GM18517 (cell line): Measurements from ENCODE around the gene LTBP1.

Source experiments
- ATAC-seq: cut with Tn5 transposase; IDR thresholded peaks from one replicate; pipeline ENCODE4 v1.9.1; 2021; ENCODE audit warnings: mild to moderate bottlenecking, moderate library complexity; ENCODE audit not compliant: unreplicated experiment

LTBP1 gene

GRCh38 chr2:33181466-33181865 is 234.7 kb downstream of the LTBP1 start:
- no peak for ATAC-seq

GRCh38 chr2:33184041-33184440 is 237.3 kb downstream of the LTBP1 start:
- no peak for ATAC-seq

DNA sequence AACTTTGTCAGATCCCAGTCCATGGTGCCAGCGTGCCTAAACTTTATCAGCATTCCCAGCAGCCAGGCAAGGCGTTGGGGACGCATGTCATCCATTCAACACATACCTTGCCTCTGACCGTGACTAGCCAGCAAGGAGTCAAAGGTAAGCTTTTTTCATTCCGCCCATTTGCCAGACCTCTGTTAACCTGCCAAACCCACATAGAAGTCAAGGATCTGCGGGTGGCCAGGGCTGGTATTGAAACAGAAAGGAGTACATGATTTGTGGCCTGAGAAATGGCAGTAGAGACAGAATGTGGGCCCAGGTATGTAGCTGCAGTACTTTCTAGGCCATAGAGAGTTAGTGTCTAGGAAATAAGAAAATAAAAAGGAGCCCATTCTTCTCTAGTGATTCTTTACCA is 240.2 kb downstream of the LTBP1 start:
- ATAC-seq, result no peak

DNA sequence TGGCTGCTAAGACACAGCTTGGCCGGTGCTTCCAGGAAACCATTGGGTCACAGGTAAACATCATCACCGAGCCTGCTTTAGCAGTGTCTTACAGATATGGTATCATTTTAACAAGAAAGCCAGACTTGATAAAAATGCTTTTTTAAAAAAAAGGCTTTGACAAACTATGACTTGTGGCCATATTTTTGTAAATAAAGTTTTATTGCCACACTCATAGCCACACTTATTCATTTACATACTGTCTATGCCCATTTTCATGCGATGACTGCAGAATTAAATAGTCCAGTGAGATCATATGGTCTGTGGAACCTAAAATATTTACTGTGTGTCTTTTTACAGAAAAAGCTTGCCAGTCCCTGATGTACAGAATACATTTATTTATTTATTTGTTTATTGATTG is 242.0 kb downstream of the LTBP1 start:
- no peak for ATAC-seq

DNA sequence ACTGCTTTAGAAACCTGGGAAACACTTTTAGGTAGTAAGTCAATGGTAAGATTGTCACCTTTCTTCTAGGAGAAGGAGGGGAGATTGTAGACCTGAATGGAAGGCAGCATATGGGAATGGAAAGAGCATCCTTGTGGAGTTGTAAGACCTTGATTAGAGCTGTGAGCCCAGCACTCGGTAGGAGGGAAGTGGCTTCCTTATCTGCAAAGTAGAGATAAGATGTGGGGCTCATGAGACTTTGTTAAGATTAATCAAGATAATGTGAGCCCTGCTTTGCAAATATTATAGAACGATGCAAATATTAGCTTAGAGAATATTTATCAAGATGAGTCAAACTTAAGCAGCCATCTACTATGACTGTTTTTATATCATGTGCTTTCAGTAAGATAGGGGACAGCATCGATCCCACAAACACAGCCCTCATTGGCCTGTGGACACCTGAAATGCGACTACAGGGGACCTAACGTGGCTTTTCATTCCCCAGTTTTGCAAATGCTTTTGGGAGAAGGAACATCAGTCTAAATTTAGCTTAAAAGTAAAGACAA is 243.7 kb downstream of the LTBP1 start:
- no peak for ATAC-seq

GRCh38 chr2:33195891-33196290 is 249.1 kb downstream of the LTBP1 start:
- ATAC-seq, result no peak

- no peak for ATAC-seq
Observed at GRCh38 chr2:33196700-33197099, 249.9 kb downstream of the LTBP1 start.

DNA sequence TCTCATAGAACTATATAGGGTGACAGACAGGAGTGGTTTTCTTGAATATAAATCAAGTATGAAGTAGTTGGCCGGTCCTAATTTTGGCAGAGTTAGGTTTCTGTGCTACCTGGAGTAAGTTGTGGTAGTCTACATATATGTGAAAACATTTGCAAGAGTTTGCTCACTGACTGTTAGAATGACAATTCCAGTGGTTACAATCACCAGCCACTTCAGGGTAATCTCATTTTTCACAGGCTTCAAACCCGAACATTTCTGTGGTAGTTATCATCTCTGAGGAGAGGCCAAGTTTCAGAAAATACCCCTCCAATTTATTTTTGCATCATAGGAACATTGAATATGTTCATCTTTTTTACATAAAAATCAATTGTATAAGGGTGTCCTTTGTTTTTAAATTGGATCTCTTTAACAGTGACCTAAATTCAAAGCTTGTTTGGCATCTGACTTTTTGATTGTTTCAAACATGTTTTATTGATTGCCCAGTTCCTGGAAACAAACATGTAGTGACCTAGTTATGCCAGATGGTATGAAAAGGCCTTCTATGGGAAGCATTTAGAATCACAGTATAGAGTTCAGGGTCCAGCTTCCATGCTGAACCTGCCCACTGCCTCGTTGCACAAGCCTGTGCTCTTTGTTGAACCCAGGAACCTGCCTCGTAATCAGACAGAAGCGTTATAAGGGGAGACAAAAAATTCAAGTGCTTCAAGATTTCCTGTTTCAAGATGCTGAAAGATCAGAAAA is 250.6 kb downstream of the LTBP1 start:
- no peak for ATAC-seq

GRCh38 chr2:33202641-33203522 is 256.1 kb downstream of the LTBP1 start:
- ATAC-seq, result no peak

DNA sequence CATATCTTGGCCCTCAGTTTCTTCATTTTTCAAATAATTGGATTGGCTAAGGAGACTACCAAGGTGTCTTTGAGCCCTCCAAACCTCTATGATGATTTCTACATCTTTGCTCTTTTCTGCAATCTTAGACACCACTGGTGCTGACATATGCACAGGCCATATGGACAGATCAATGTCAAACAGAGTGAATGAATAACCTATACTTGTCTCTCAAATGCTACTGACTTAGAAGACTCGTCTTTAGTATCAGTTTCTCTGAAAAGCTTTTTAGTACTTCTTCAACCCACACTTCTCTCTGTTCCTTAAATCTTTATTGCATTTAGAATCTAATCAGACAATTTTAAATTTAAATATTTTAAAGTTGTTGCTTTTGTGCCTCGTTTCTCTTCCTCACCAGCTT is 258.2 kb downstream of the LTBP1 start:
- peak; percentile 72 for ATAC-seq

DNA sequence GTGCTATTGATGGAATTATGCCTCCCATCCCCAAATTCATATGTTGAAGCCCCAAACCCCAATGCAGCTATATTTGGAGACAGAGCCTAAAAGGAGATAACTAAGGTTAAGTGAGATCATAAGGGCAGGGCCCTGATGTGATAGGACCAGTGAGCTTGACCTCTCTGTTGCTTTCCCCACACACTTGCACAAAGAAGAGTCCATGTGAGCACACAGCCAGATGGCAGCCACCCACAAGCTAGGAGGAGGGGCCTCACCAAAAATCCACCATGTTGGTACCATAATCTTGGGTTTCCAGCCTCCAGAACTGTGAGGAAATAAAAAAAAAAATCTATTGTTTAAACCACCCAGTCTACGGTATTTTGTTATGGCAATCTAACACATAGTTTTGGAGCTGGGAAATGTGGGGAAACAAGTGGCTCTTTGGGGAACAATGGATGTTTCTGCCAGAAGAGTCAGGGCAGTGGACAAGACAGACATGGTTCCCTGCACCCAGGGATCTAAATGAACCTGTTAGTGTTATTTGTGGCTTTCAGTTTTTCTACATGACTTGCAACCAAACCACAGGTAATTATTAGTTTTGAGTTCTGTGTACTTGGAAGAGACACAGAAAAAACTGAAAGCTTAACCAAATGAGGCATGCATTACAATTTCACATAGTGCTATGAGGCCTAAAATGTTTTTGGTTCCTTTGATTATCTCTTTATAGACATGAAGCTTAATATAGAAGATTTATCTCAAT is 259.1 kb downstream of the LTBP1 start:
- peak; percentile 92 for ATAC-seq

DNA sequence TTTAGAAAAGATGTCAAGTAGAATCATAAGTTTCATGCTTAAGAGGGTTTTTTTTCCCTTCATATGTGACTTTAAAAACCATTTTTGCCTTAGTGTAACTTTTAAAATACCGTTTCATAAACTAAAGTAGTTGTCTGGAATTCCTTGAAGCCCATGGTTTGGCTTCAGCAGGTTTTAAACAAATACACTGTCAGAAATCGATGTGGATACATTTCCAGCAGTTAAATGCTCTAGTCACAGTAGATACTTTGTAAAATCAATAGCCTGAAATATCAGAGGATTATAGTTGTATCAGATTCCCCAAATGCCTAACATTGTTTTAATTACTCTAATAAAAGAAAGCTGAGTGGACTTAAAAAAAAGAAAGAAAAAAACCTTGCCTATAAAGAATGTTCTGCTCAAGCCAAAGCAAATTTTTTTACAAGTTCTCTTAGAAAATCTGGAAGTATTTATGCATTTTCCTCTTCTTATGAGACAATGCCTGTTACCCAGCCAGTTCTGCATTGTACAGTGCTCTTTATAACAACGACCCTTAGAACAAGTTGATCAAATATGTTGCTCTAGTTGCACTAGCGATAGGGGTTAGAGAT is 260.5 kb downstream of the LTBP1 start:
- ATAC-seq, result no peak

- ATAC-seq, result no peak
Observed at GRCh38 chr2:33208400-33208799, 261.6 kb downstream of the LTBP1 start.

DNA sequence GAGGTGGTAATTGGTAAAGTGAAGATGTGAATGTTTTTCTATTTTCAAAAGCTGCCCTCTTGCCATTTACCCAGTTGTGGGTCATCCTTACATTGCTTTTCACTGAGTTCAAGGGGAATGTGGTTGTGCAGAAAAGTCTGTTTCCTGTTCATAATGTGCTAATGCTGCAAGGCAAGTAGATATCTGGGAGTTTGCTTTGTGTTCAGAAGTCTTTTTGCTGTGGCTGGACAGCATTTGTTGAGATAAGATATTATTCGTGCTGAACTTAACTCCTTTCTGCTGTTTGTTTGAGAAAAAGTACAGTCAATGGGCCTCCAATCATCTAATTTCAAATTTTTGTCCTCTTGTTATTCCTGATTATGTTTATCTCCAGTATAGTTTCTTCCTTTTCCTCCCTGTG is 263.2 kb downstream of the LTBP1 start:
- ATAC-seq, result no peak

DNA sequence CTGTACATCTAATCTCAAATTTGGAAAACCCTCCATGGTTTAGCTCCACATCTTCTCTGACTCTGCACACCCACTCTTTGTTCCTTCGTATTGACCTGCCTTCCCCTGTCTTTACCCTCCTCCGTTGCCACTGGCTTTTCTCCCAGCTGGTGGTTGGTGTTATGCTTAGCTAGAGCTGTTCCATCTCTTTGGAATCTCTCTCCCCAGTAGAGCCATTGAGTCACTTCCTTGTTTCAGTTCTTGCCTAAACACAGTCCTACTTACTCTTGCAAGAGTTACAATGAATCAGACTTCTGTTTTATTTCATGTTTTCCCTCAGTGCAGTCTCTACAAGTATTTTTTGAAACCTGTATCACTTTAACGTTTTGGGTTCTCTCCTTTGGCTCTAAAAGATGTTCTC is 263.9 kb downstream of the LTBP1 start:
- ATAC-seq, result no peak

GRCh38 chr2:33212151-33212550 is 265.4 kb downstream of the LTBP1 start:
- ATAC-seq, result no peak

DNA sequence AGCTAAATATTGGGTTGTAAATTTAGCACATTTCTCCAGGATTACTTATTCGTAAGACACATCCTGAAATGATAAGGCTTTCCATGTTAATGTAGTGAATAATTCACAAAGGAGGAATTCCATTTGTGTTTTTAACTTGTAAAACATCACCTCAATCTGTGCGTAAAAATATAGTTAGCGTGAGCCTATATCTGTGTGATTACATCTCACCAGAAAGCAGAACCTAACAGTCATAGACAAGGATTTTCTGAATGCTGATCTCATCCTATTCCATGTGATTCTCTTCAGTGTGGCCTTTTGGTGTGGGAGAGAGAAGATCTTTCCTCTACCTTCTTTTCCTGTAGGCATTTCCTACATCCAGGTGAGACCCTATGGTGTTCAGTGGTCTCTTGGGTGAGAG is 266.5 kb downstream of the LTBP1 start:
- no peak for ATAC-seq

DNA sequence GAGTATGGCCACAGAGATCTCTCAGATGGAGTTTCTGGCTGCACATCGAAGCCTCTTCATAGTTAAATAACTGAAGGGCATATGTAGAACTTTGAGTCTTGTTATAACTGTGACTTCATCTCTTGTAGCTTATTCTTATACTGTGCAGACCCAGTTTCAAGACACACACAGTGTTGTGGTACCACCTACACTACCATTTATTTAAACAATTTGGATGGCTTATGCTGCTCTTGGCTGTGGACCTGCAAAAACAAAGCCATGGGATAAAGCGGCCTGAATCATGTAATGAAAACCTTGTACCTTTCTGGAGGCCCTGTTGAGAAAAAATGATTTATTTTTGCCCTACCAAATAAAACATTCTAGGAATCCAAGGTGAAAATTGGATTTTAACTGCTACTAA is 266.9 kb downstream of the LTBP1 start:
- no peak for ATAC-seq

GRCh38 chr2:33214436-33214835 is 267.7 kb downstream of the LTBP1 start:
- ATAC-seq, result no peak

DNA sequence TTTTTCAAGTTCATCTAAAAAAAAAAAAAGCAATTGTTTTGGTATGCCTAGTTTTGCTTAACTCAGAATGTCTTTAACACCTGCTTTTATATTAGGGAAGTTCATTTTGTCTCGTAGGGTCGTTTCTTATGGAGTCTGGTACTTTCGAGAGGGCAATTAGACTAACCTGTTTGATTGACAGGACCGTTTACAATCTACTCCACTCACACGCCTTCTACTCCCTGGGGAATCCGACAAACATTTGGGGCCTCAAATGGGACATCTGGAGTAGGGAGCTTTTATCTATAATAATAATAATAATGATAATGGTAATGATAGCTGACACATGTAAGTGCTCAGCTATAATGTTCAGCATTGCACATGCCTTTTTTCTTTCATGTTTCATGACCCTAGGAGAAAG is 268.1 kb downstream of the LTBP1 start:
- no peak for ATAC-seq

GRCh38 chr2:33215299-33215698 is 268.5 kb downstream of the LTBP1 start:
- ATAC-seq, result no peak
